HG02759 (cell line): ENCODE measurements around the gene MTA2.
"Not testable (repeated sequence)": the region's sequence is repeated elsewhere in the genome, so short reads cannot be mapped to it uniquely, and the experiment has no call there.

Experiments used
- ATAC-seq: cut with Tn5 transposase; IDR thresholded peaks from one replicate; pipeline ENCODE4 v1.9.1; 2021; ENCODE audit warnings: mild to moderate bottlenecking, moderate library complexity; ENCODE audit not compliant: unreplicated experiment

Gene MTA2

GRCh38 chr11:62592989-62593421, 8.7 kb downstream of the MTA2 start:
- no peak for ATAC-seq

- ATAC-seq = no peak
Observed at GRCh38 chr11:62592146-62592815, 9.4 kb downstream of the MTA2 start.

- peak; percentile 93 for ATAC-seq
Observed at GRCh38 chr11:62591448-62592145, 10.1 kb downstream of the MTA2 start, which contains the start of gene TUT1. Gene TUT1, minus strand, starts transcription at chr11:62591523. Its CDS starts 38 bp downstream, at chr11:62591485.

GRCh38 chr11:62588966-62589637, 12.6 kb downstream of the MTA2 start:
- ATAC-seq = no peak

GRCh38 chr11:62585356-62585755, 16.3 kb downstream of the MTA2 start:
- not testable (repeated sequence) for ATAC-seq

GRCh38 chr11:62581735-62582134, 19.9 kb downstream of the MTA2 start:
- not testable (repeated sequence) for ATAC-seq

- no peak for ATAC-seq
Observed at GRCh38 chr11:62580959-62581715, 20.5 kb downstream of the MTA2 start.

GRCh38 chr11:62579252-62579651, 22.4 kb downstream of the MTA2 start:
- no peak for ATAC-seq

GRCh38 chr11:62578541-62578940, 23.1 kb downstream of the MTA2 start:
- no peak for ATAC-seq

- ATAC-seq = no peak
Observed at GRCh38 chr11:62577046-62577714, 24.5 kb downstream of the MTA2 start.

- no peak for ATAC-seq
Observed at GRCh38 chr11:62575837-62576236, 25.8 kb downstream of the MTA2 start.

GRCh38 chr11:62575156-62575555, 26.5 kb downstream of the MTA2 start:
- no peak for ATAC-seq

GRCh38 chr11:62574363-62575071, 27.1 kb downstream of the MTA2 start:
- peak; percentile 1 for ATAC-seq

- peak; percentile 90 for ATAC-seq
Observed at GRCh38 chr11:62573592-62574362, 27.9 kb downstream of the MTA2 start, which contains the start of gene EEF1G. Gene EEF1G, minus strand, starts transcription at chr11:62573891. Its CDS starts 49 bp downstream, at chr11:62573842.

- no peak for ATAC-seq
Observed at GRCh38 chr11:62573006-62573591, 28.6 kb downstream of the MTA2 start.

- ATAC-seq = no peak
Observed at GRCh38 chr11:62572431-62572830, 29.2 kb downstream of the MTA2 start.

GRCh38 chr11:62571493-62571892, 30.2 kb downstream of the MTA2 start:
- not testable (repeated sequence) for ATAC-seq

- ATAC-seq = not testable (repeated sequence)
Observed at GRCh38 chr11:62570903-62571302, 30.8 kb downstream of the MTA2 start.

GRCh38 chr11:62569611-62570010, 32.1 kb downstream of the MTA2 start:
- ATAC-seq = no peak
